ENCODE measurements around the gene CLDN18.

GRCh38 chr3:138011722-138012121, 1.8 kb downstream of the CLDN18 start:
- TF ChIP-seq CTCF (conservative IDR thresholded peaks at IDR 0.05; ENCODE audit: low read depth in 2 of 2) (no peak), POLR2AphosphoS5 (IDR thresholded peaks at IDR 0.05; ENCODE audit: low read depth) (no peak), ZNF114 (CRISPR knock-in tag; IDR thresholded peaks at IDR 0.05) (no peak), ETS1 (IDR thresholded peaks at IDR 0.05) (no peak), EZH2phosphoT487 (IDR thresholded peaks at IDR 0.05; ENCODE audit: unreplicated experiment) (no peak), EZH2 (IDR thresholded peaks at IDR 0.05; ENCODE audit: low read depth, unreplicated experiment) (no peak), CREB1 (CRISPR knock-in tag; IDR thresholded peaks at IDR 0.05; ENCODE audit: low read depth) (no peak), REST (IDR thresholded peaks at IDR 0.05; ENCODE audit: unreplicated experiment) (no peak), NANOG (IDR thresholded peaks at IDR 0.05; ENCODE audit: borderline replicate concordance) (no peak), JUNB (IDR thresholded peaks at IDR 0.05; ENCODE audit: unreplicated experiment) (no peak), ZNF331 (CRISPR knock-in tag; IDR thresholded peaks at IDR 0.05; ENCODE audit: low read depth) (no peak), ZNF462 (CRISPR knock-in tag; IDR thresholded peaks at IDR 0.05) (no peak)
